Fibroblast of lung (primary cell): Measurements from ENCODE around the gene PDLIM5. TPM values are rescaled to one million over a fixed set of nuclear protein-coding genes. Genes with fewer than 3 reads are reported as not detected.

Experiments used
- DNase-seq, 2 donors: peaks; one replicate each; pipeline versions ENCODE4 v3.0.0 to v3.0.0-alpha.2; 2010; ENCODE audit warnings: low read depth in 2 of 2
- H2AFZ ChIP-seq: 2 replicates; pipeline ENCODE4 v1.5.1; 2012; ENCODE audit warnings: low read length, control low read depth, inconsistent platforms
- H3K27ac ChIP-seq: 2 replicates; pipeline ENCODE4 v1.5.1; 2011; ENCODE audit warnings: low read length, control low read depth; ENCODE audit not compliant: insufficient read depth
- H3K27me3 ChIP-seq: 2 replicates; pipeline ENCODE4 v1.5.1; 2011; ENCODE audit warnings: mild to moderate bottlenecking, low read length; ENCODE audit not compliant: control insufficient read depth, insufficient read depth
- H3K36me3 ChIP-seq: 2 replicates; pipeline ENCODE4 v1.5.1; 2011; ENCODE audit warnings: low read length; ENCODE audit not compliant: control insufficient read depth, insufficient read depth
- H3K4me1 ChIP-seq: 2 replicates; pipeline ENCODE4 v1.5.1; 2011; ENCODE audit warnings: low read length; ENCODE audit not compliant: control insufficient read depth, insufficient read depth; ENCODE audit errors: extremely low read depth
- H3K4me2 ChIP-seq: 2 replicates; pipeline ENCODE4 v1.5.1; 2011; ENCODE audit warnings: low read length, control low read depth; ENCODE audit not compliant: insufficient read depth; ENCODE audit errors: extremely low read depth
- H3K4me3 ChIP-seq, 4 experiments: fragments of 200-600 bp in 1 of 4; sonication (generic) in 1 of 4; replicated peaks in 1 of 4; 2 replicates each; pipeline ENCODE4 v1.5.1; 2011 to 2016; ENCODE audit warnings: low read length in 4 of 4, low read depth in 3 of 4, mild to moderate bottlenecking in 3 of 4, control low read depth in 2 of 4, inconsistent platforms in 1 of 4, mixed read lengths in 1 of 4; ENCODE audit not compliant: insufficient read depth in 1 of 4; ENCODE audit errors: control extremely low read depth in 1 of 4
- H3K79me2 ChIP-seq: 2 replicates; pipeline ENCODE4 v1.5.1; 2012; ENCODE audit warnings: mild to moderate bottlenecking, low read length, inconsistent platforms; ENCODE audit not compliant: control insufficient read depth, insufficient read depth
- H3K9ac ChIP-seq: 2 replicates; pipeline ENCODE4 v1.5.1; 2011; ENCODE audit warnings: mild to moderate bottlenecking, low read length, control low read depth; ENCODE audit not compliant: insufficient read depth
- H3K9me3 ChIP-seq: 2 replicates; pipeline ENCODE4 v1.5.1; 2012; ENCODE audit warnings: low read depth, low read length; ENCODE audit not compliant: control insufficient read depth, insufficient read depth
- H4K20me1 ChIP-seq: 2 replicates; pipeline ENCODE4 v1.5.1; 2011; ENCODE audit warnings: low read length; ENCODE audit not compliant: control insufficient read depth, insufficient read depth; ENCODE audit errors: extremely low read depth
- CTCF ChIP-seq, 2 donors: IDR thresholded peaks in 1 of 2; conservative IDR thresholded peaks in 1 of 2; 1 replicate in 1 of 2; 2 replicates in 1 of 2; pipeline ENCODE4 v1.5.1; 2011 to 2012; ENCODE audit warnings: low read length in 2 of 2, control low read depth in 1 of 2, inconsistent platforms in 1 of 2, low read depth in 1 of 2, mild to moderate bottlenecking in 1 of 2
- EZH2 ChIP-seq: IDR thresholded peaks from 2 replicates; pipeline ENCODE4 v1.5.1; 2012; ENCODE audit warnings: low read length, control low read depth, mild to moderate bottlenecking; ENCODE audit errors: missing control alignments
- polyA plus RNA-seq, 2 donors: library from polyadenylated mRNA; depleted of rRNA in 1 of 2; stranded (reverse) in 1 of 2; unstranded in 1 of 2; fragments of >200 nt; gene quantifications; 2 replicates each; pipeline ENCODE4 v1.2.1, GENCODE V29; 2011 to 2012; ENCODE audit warnings: missing spikeins in 1 of 2
- total RNA-seq: library from RNA; depleted of rRNA; stranded (reverse); fragments of >200 nt; gene quantifications from 2 replicates; pipeline ENCODE4 v1.2.1, GENCODE V29; 2014

The PDLIM5 gene
- total and polyA plus RNA-seq, 2 donors (not counting 1 experiment from before 2014, with no cell fraction given): 28.4 to 113 TPM

- Histone ChIP-seq H3K4me2 (no peak overlapping the region), H2AFZ (no peak overlapping the region), H3K4me3 (no peak overlapping the region), H3K4me1 (no peaks in the 10 kb centered on the region), H3K36me3 (no peaks in the 10 kb centered on the region), H4K20me1 (no peaks in the 10 kb centered on the region), H3K9ac (no peak overlapping the region), H3K27me3 (no peaks in the 10 kb centered on the region), H3K27ac (no peak overlapping the region), H3K9me3 (no peaks in the 10 kb centered on the region), H3K79me2 (no peaks in the 10 kb centered on the region)
- DNase-seq: no peak
- TF ChIP-seq CTCF (conservative IDR thresholded peaks at IDR 0.05 in 1 of 2, IDR thresholded peaks at IDR 0.05 in 1 of 2; ENCODE audit: low read depth in 1 of 2, low read length in 2 of 2) (no peak), EZH2 (no peak)
These were observed 22.9 kb upstream of the PDLIM5 start for GRCh38 chr4:94428884-94429283.

DNA sequence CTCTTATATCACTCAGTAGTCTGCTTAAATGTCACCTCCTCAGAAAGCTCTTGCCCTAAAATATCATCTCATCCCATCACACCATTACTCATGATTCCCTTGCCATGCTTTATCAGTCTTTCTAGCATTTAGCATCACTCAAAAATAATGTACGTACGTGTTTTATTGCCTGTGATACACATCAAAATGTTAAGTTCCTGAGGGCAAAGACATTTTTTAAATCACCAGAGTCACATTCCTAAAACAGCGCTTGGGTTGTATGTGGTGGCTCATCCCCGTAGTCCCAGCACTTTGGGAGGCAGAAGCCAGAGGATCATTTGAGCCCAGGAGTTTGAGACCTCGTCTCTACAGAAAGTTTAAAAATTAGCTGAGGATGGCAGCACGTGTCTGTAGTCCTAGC, 21.3 kb upstream of the PDLIM5 start:
- Histone ChIP-seq H3K4me3 (no peak overlapping the region), H3K36me3 (no peaks in the 10 kb centered on the region), H4K20me1 (no peaks in the 10 kb centered on the region), H3K4me2 (no peak overlapping the region), H3K27me3 (no peaks in the 10 kb centered on the region), H3K4me1 (no peaks in the 10 kb centered on the region), H3K27ac (no peak overlapping the region), H3K9ac (no peak overlapping the region), H2AFZ (no peak overlapping the region), H3K79me2 (no peaks in the 10 kb centered on the region), H3K9me3 (no peaks in the 10 kb centered on the region)
- no peak for TF ChIP-seq EZH2
- no peak for TF ChIP-seq CTCF (conservative IDR thresholded peaks at IDR 0.05 in 1 of 2, IDR thresholded peaks at IDR 0.05 in 1 of 2; ENCODE audit: low read depth in 1 of 2, low read length in 2 of 2)
- DNase-seq: no peak

GRCh38 chr4:94431388-94431787, 20.4 kb upstream of the PDLIM5 start:
- Histone ChIP-seq H4K20me1 (no peaks in the 10 kb centered on the region), H2AFZ (no peak overlapping the region), H3K27me3 (no peaks in the 10 kb centered on the region), H3K9ac (no peak overlapping the region), H3K27ac (no peak overlapping the region), H3K79me2 (no peaks in the 10 kb centered on the region), H3K4me3 (no peak overlapping the region), H3K36me3 (no peaks in the 10 kb centered on the region), H3K4me1 (no peaks in the 10 kb centered on the region), H3K4me2 (no peak overlapping the region), H3K9me3 (no peaks in the 10 kb centered on the region)
- TF ChIP-seq EZH2 (no peak), CTCF (conservative IDR thresholded peaks at IDR 0.05 in 1 of 2, IDR thresholded peaks at IDR 0.05 in 1 of 2; ENCODE audit: low read depth in 1 of 2, low read length in 2 of 2) (no peak)
- DNase-seq: no peak
